ENCODE results near the gene SSNA1. TPM values are rescaled to one million over a fixed set of nuclear protein-coding genes. Genes with fewer than 3 reads are reported as not detected.
A peak's percentile ranks its signal among the peaks of the same experiment; 100 is the strongest.

SSNA1 gene
- total and polyA plus RNA-seq, 2 donors, result 74.9 to 85.2 TPM

DNA sequence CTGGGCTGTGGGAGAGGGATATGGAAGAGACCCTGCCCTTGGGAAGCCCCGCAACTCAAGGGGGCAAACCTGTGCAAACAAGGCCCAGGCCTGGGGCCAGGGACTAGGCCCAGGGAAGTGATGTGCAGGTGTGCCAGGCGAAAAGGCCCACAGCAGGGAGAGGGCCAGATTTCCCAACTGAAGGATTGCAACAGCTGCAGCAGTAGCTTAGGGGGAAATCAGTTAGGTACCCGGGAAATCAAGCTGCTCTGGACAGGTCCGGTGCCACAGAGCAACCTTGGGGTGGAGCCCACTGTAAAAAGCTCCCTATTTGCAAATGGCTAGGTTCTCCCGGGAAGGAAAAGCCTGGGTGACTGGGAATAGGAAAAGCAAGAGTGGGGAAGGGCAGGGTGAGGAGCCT lies 39.1 kb upstream of the SSNA1 start:
- no peak for DNase-seq (ENCODE audit: low read depth in 6 of 9, low spot score in 9 of 9)
- WGBS, result 86% methylated on average over 5 of the region's 5 CpGs

DNA sequence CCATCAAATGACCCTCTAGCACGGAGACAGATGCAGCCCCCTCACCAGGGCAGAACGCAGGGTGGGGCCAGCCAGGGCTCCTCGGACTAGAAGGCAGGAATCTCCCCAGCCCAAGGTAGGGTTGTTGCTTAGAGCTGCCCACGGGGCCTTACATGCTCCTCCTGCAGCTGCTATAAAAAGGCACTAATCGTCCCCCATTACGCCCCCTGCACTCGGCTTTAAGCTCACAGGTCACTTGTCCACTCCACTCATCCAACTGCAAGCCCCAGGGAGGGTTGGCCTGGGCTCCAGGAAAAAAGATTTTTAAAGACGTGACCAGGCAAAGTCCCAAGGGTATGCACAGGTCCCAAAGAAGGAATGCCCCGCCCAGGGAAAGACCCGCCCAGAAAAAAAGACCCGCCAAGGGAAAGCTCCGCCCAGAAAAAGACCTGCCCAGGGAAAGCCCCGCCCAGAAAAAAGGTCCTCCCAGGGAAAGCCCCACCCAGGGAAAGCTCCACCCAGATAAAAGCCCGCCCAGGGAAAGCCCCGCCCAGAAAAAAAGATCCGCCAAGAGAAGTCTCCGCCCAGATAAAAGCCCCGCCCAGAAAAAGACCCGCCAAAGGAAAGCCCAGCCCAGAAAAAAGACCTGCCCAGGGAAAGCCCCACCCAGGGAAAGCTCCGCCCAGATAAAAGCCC lies 38.4 kb upstream of the SSNA1 start:
- H3K9me3 ChIP-seq (ENCODE audit: control insufficient read depth in 2 of 2, insufficient read depth in 1 of 2, low read length in 1 of 2), result peaks cover 0 to 22% of the 10 kb centered on the region in 2 donors
- WGBS, result 67% methylated on average over 20 of the region's 20 CpGs
- H3K36me3 ChIP-seq (ENCODE audit: control insufficient read depth in 2 of 2, insufficient read depth in 2 of 2, low read length in 1 of 2), result no peaks in the 10 kb centered on the region
- H3K27ac ChIP-seq (ENCODE audit: low read depth in 1 of 2, low read length in 1 of 2), result no peak overlapping the region
- peaks cover 6 to 51% of the 10 kb centered on the region in 2 donors for H3K27me3 ChIP-seq (ENCODE audit: control insufficient read depth in 2 of 2, insufficient read depth in 1 of 2, low read length in 1 of 2)
- H3K4me3 ChIP-seq (ENCODE audit: low read length in 2 of 2), result no peak overlapping the region
- no peaks in the 10 kb centered on the region for H3K4me1 ChIP-seq (ENCODE audit: control insufficient read depth in 2 of 2, insufficient read depth in 2 of 2, low read length in 2 of 2)
- no peak for DNase-seq (ENCODE audit: low read depth in 6 of 9, low spot score in 9 of 9)

More for the DNA sequence above, 39.1 kb upstream of the SSNA1 start:
- Histone ChIP-seq H3K4me1 (ENCODE audit: control insufficient read depth in 2 of 2, insufficient read depth in 2 of 2, low read length in 2 of 2) (no peaks in the 10 kb centered on the region), H3K27me3 (ENCODE audit: control insufficient read depth in 2 of 2, insufficient read depth in 1 of 2, low read length in 1 of 2) (peaks cover 6 to 44% of the 10 kb centered on the region in 2 donors), H3K27ac (ENCODE audit: low read depth in 1 of 2, low read length in 1 of 2) (no peak overlapping the region), H3K36me3 (ENCODE audit: control insufficient read depth in 2 of 2, insufficient read depth in 2 of 2, low read length in 1 of 2) (no peaks in the 10 kb centered on the region), H3K4me3 (ENCODE audit: low read length in 2 of 2) (no peak overlapping the region), H3K9me3 (ENCODE audit: control insufficient read depth in 2 of 2, insufficient read depth in 1 of 2, low read length in 1 of 2) (peaks cover 0 to 22% of the 10 kb centered on the region in 2 donors)

DNA sequence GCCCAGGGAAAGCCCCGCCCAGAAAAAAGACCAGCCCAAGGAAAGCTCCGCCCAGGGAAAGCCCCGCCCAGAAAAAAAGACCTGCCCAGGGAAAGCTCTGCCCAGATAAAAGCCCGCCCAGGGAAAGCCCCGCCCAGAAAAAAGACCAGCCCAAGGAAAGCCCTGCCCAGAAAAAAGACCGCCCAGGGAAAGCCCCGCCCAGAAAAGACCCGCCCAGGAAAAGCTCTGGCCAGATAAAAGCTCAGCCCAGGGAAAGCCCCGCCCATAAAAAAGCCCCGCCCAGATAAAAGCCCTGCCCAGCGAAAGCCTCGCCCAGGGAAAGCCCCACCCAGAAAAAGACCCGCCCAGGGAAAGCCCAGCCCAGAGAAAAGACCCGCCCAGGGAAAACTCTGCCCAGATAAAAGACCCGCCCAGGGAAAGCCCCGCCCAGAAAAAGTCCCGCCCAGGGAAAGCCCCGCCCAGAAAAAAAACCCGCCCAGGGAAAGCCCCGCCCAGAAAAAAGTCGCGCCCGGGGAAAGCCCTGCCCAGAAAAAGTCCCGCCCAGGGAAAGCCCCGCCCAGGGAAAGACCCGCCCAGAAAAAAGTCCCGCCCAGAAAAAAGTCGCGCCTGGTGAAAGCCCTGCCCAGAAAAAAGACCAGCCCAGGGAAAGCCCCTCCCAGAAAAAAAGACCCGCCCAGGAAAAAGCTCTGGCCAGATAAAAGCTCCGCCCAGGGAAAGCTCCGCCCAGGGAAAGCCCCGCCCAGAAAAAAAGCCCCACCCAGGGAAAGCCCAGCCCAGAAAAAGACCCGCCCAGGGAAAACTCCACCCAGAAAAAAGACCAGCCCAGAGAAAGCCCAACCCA lies 37.6 kb upstream of the SSNA1 start:
- H3K36me3 ChIP-seq (ENCODE audit: control insufficient read depth in 2 of 2, insufficient read depth in 2 of 2, low read length in 1 of 2), result no peaks in the 10 kb centered on the region
- WGBS, result 40% methylated on average over 34 of the region's 34 CpGs

DNA sequence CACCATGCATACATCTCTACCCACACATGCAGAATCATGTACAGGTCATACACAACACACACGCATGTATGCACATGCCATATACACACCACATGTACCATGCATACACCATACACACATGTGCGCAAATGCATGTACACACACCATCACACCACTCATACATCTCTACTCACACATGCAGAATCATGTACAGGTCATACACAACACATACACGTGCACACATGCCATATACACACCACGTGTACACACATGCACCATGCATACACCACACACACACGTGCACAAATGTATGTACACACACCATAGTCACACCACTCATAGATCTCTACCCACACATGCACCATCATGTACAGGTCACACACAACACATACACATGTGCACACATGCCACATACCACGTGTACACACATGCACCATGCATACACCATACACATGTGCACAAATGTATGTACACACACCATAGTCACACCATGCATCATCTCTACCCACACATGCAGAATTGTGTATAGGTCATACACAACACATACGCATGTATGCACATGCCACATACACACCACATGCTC lies 35.6 kb upstream of the SSNA1 start:
- H3K27me3 ChIP-seq (ENCODE audit: control insufficient read depth in 2 of 2, insufficient read depth in 1 of 2, low read length in 1 of 2), result peaks cover 17 to 58% of the 10 kb centered on the region in 2 donors
- WGBS, result 94% methylated on average over 7 of the region's 7 CpGs
- no peak overlapping the region for H3K27ac ChIP-seq (ENCODE audit: low read depth in 1 of 2, low read length in 1 of 2)

More for the DNA sequence above, 37.6 kb upstream of the SSNA1 start:
- Histone ChIP-seq H3K27ac (ENCODE audit: low read depth in 1 of 2, low read length in 1 of 2) (no peak overlapping the region), H3K4me3 (ENCODE audit: low read length in 2 of 2) (no peak overlapping the region), H3K27me3 (ENCODE audit: control insufficient read depth in 2 of 2, insufficient read depth in 1 of 2, low read length in 1 of 2) (peaks cover 8 to 56% of the 10 kb centered on the region in 2 donors), H3K9me3 (ENCODE audit: control insufficient read depth in 2 of 2, insufficient read depth in 1 of 2, low read length in 1 of 2) (peaks cover 0 to 22% of the 10 kb centered on the region in 2 donors), H3K4me1 (ENCODE audit: control insufficient read depth in 2 of 2, insufficient read depth in 2 of 2, low read length in 2 of 2) (no peaks in the 10 kb centered on the region)
- DNase-seq (ENCODE audit: low read depth in 6 of 9, low spot score in 9 of 9), result no peak

DNA sequence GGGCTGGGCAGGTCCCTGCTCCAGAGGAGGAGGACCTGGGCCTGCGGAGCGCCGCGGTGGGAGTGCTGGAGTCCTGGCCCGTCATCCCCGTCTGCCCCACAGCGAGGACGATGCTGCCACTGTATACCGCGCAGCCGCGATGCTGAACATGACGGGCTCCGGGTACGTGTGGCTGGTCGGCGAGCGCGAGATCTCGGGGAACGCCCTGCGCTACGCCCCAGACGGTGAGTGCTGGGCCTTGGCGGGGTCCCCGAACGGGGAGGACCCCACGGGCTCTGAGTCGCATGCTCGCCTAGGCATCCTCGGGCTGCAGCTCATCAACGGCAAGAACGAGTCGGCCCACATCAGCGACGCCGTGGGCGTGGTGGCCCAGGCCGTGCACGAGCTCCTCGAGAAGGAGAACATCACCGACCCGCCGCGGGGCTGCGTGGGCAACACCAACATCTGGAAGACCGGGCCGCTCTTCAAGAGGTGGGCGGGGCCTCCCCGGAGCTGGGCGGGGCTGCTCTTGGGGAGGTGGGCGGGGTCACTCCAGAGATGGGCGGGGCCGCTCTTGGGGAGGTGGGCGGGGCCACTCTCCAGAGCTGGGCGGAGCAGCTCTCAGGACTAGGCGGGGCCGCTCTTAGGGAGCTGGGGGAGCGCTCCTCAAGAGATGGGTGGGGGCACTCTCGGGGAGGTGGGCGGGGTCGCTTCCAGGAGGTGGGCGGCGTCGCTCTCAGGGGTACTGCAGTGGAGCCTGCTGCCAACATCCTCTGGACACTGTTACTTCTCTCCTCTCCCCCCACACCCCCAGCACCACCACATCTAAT lies 31.7 kb upstream of the SSNA1 start:
- WGBS, result 5% methylated on average over 65 of the region's 65 CpGs
- Histone ChIP-seq H3K4me1 (ENCODE audit: control insufficient read depth in 2 of 2, insufficient read depth in 2 of 2, low read length in 2 of 2) (peaks cover 2 to 3% of the 10 kb centered on the region in 2 donors), H3K9me3 (ENCODE audit: control insufficient read depth in 2 of 2, insufficient read depth in 1 of 2, low read length in 1 of 2) (peaks cover 0 to 3% of the 10 kb centered on the region in 2 donors), H3K4me3 (ENCODE audit: low read length in 2 of 2) (peak overlapping the region in 1 of 2 donors; percentile 26), H3K27me3 (ENCODE audit: control insufficient read depth in 2 of 2, insufficient read depth in 1 of 2, low read length in 1 of 2) (peaks cover 30 to 75% of the 10 kb centered on the region in 2 donors), H3K36me3 (ENCODE audit: control insufficient read depth in 2 of 2, insufficient read depth in 2 of 2, low read length in 1 of 2) (no peaks in the 10 kb centered on the region), H3K27ac (ENCODE audit: low read depth in 1 of 2, low read length in 1 of 2) (no peak overlapping the region)
- peak in 1 of 9 donors; percentile 33 for DNase-seq (ENCODE audit: low read depth in 6 of 9, low spot score in 9 of 9)

More for the DNA sequence above, 35.6 kb upstream of the SSNA1 start:
- peaks cover 2 to 3% of the 10 kb centered on the region in 2 donors for H3K4me1 ChIP-seq (ENCODE audit: control insufficient read depth in 2 of 2, insufficient read depth in 2 of 2, low read length in 2 of 2)
- H3K9me3 ChIP-seq (ENCODE audit: control insufficient read depth in 2 of 2, insufficient read depth in 1 of 2, low read length in 1 of 2), result peaks cover 0 to 22% of the 10 kb centered on the region in 2 donors
- no peak overlapping the region for H3K4me3 ChIP-seq (ENCODE audit: low read length in 2 of 2)
- DNase-seq (ENCODE audit: low read depth in 6 of 9, low spot score in 9 of 9), result no peak
- H3K36me3 ChIP-seq (ENCODE audit: control insufficient read depth in 2 of 2, insufficient read depth in 2 of 2, low read length in 1 of 2), result no peaks in the 10 kb centered on the region

DNA sequence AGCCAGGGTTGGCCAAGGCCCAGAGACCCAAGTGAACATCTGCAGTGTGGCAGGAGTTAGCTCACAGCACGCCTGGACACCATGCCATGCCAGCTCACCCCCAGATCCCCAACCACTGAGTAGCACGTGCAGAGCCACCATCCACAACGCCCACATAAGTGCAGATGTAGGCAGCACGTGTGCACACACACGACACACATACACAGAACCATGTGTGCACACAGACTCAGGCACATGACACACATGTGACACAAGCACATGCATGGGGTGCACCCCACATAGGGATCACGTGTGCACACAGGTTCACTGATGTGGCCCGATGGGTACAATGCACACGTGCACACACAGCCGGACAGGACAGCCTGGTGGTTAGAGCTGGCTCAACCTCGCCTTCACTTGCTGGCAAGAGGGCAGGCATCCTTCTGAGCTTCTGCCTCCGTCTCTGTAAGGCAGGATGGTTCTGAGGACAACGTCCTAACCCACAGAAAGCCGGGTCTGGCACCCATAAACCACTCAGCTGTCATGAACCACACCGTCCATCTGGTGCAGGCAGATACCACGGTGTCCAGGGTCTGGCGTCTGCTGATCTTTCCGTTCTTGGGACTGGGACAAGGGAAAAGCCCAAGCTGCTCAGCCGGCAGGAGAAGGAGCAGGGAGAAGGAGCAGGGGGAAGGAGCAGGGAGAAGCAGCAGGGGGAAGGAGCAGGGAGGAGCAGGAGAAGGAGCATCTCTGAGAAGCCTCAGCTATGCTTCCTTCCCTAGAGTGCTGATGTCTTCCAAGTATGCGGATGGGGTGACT lies 30.7 kb upstream of the SSNA1 start:
- H3K9me3 ChIP-seq (ENCODE audit: control insufficient read depth in 2 of 2, insufficient read depth in 1 of 2, low read length in 1 of 2), result no peaks in the 10 kb centered on the region
- H3K4me3 ChIP-seq (ENCODE audit: low read length in 2 of 2), result no peak overlapping the region
- H3K4me1 ChIP-seq (ENCODE audit: control insufficient read depth in 2 of 2, insufficient read depth in 2 of 2, low read length in 2 of 2), result peaks cover 3 to 6% of the 10 kb centered on the region in 2 donors
- peaks cover 39 to 84% of the 10 kb centered on the region in 2 donors for H3K27me3 ChIP-seq (ENCODE audit: control insufficient read depth in 2 of 2, insufficient read depth in 1 of 2, low read length in 1 of 2)
- H3K27ac ChIP-seq (ENCODE audit: low read depth in 1 of 2, low read length in 1 of 2), result no peak overlapping the region
- H3K36me3 ChIP-seq (ENCODE audit: control insufficient read depth in 2 of 2, insufficient read depth in 2 of 2, low read length in 1 of 2), result no peaks in the 10 kb centered on the region
- no peak for DNase-seq (ENCODE audit: low read depth in 6 of 9, low spot score in 9 of 9)
- 70% methylated on average over 19 of the region's 19 CpGs for WGBS

DNA sequence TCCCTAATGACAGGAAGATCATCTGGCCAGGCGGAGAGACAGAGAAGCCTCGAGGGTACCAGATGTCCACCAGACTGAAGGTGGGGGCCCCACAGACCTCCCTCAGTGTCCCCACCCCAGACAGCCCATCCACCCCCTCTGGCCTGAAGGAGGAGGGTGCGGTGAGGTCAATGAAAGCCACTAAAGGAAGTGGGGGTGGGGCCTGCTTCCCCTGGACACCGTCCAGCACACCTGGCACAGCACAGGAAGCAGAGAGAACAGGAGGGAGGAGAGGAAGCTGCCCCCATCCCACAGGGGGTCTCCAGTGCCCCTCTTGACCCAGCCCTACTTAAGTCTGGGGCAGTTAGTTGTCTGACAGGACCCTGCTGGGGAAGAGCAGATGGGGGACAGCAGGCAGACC lies 29.9 kb upstream of the SSNA1 start:
- H3K4me3 ChIP-seq (ENCODE audit: low read length in 2 of 2), result no peak overlapping the region
- no peaks in the 10 kb centered on the region for H3K9me3 ChIP-seq (ENCODE audit: control insufficient read depth in 2 of 2, insufficient read depth in 1 of 2, low read length in 1 of 2)
- H3K4me1 ChIP-seq (ENCODE audit: control insufficient read depth in 2 of 2, insufficient read depth in 2 of 2, low read length in 2 of 2), result peaks cover 3 to 13% of the 10 kb centered on the region in 2 donors
- H3K27ac ChIP-seq (ENCODE audit: low read depth in 1 of 2, low read length in 1 of 2), result no peak overlapping the region
- no peaks in the 10 kb centered on the region for H3K36me3 ChIP-seq (ENCODE audit: control insufficient read depth in 2 of 2, insufficient read depth in 2 of 2, low read length in 1 of 2)
- 18% methylated on average over 4 of the region's 4 CpGs for WGBS
- no peak for DNase-seq (ENCODE audit: low read depth in 6 of 9, low spot score in 9 of 9)
- H3K27me3 ChIP-seq (ENCODE audit: control insufficient read depth in 2 of 2, insufficient read depth in 1 of 2, low read length in 1 of 2), result peaks cover 41 to 92% of the 10 kb centered on the region in 2 donors

All from thymus (tissue), 11 donors.